Activated T-cell treated with anti-CD3 and anti-CD28 coated beads, Interleukin-2, amount 50 U/mL, for 4 hours (primary cell): ENCODE measurements around the gene CAB39L. TPM values are rescaled to one million over a fixed set of nuclear protein-coding genes. Genes with fewer than 3 reads are reported as not detected.

Experiments used
- ATAC-seq, 2 donors: fragments of 200-7000 bp; cut with Tn5 transposase; one replicate each; pipeline ENCODE4 v1.10.0; 2021
- DNase-seq: peaks from one replicate; pipeline ENCODE4 v3.0.0-alpha.2; 2020
- H3K27me3 Mint-ChIP-seq: one replicate; pipeline ENCODE4 v1.8.0; 2021; ENCODE audit warnings: low read depth, mixed read lengths
- H3K36me3 Mint-ChIP-seq: one replicate; pipeline ENCODE4 v1.8.0; 2022; ENCODE audit warnings: mixed read lengths; ENCODE audit not compliant: insufficient read depth
- H3K4me1 Mint-ChIP-seq: one replicate; pipeline ENCODE4 v1.8.0; 2021; ENCODE audit warnings: low read depth, mixed read lengths
- H3K4me3 Mint-ChIP-seq: one replicate; pipeline ENCODE4 v1.8.0; 2021; ENCODE audit warnings: mild to moderate bottlenecking, moderate library complexity, mixed read lengths
- H3K9me3 Mint-ChIP-seq: one replicate; pipeline ENCODE4 v1.8.0; 2021; ENCODE audit warnings: mixed read lengths
- total RNA-seq, 3 donors: library from RNA; stranded (reverse); gene quantifications; one replicate each; pipeline ENCODE4 v1.2.1, GENCODE V29; 2021

Gene CAB39L
- total RNA-seq, 3 donors from 2014 or later = 3.0 to 3.3 (median 3.2) TPM

- Mint-ChIP-seq H3K27me3 (no peaks in the 10 kb centered on the region), H3K9me3 (no peaks in the 10 kb centered on the region), H3K36me3 (peaks cover 8% of the 10 kb centered on the region), H3K4me1 (no peaks in the 10 kb centered on the region), H3K4me3 (no peak overlapping the region)
- DNase-seq = no peak
- no peak for ATAC-seq
Measured at GRCh38 chr13:49424011-49424560, 19.8 kb downstream of the CAB39L start.

DNA sequence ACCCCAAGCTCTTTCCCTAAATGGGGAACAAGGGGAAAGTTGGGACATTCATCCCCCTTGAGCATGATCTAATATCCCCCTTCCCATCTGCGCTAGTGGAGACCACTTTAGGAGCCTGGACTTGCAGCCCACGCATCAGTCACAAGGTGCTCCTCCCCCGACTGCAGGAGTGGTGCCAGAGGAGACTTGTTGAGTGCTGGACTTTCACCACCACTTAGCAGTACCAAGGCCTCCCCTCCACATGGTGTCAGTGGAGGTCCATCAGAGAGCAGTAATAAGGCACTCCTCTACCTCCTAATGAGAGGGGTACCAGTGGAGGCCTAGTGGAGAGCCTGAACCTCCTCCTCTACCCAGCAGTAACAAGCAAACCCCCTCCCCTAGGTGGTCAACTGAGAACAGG, 22.5 kb downstream of the CAB39L start:
- ATAC-seq (peak; percentile 48 to 50), DNase-seq (peak; percentile 11)
- no peaks in the 10 kb centered on the region for H3K9me3 Mint-ChIP-seq
- no peaks in the 10 kb centered on the region for H3K4me1 Mint-ChIP-seq
- peaks cover 2% of the 10 kb centered on the region for H3K27me3 Mint-ChIP-seq
- H3K4me3 Mint-ChIP-seq = no peak overlapping the region
- H3K36me3 Mint-ChIP-seq = peaks cover 2% of the 10 kb centered on the region

- no peak for DNase-seq
- Mint-ChIP-seq H3K4me1 (no peaks in the 10 kb centered on the region), H3K27me3 (peaks cover 2% of the 10 kb centered on the region), H3K4me3 (no peak overlapping the region), H3K9me3 (no peaks in the 10 kb centered on the region), H3K36me3 (peaks cover 2% of the 10 kb centered on the region)
- ATAC-seq = no peak
Measured at GRCh38 chr13:49419276-49419675, 24.6 kb downstream of the CAB39L start.

DNA sequence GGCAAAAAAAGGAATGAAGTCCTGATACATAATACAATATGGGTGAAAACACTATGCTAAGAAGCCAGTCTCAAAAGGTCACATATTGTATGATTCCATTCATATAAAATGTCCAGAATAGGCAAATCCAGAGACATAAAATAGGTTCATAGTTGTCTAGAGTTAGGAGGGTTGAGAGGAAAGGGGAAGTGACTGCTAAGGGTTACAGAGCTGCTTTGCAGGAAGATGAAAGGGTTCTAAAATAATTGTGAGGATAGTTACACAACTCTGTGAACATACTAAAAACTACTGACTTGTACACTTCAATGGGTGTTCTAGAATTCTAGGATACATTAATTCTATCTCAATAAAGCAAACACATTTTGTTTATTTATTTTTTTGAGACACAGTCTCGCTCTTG, 25.7 kb downstream of the CAB39L start:
- no peak overlapping the region for H3K4me3 Mint-ChIP-seq
- DNase-seq = no peak

DNA sequence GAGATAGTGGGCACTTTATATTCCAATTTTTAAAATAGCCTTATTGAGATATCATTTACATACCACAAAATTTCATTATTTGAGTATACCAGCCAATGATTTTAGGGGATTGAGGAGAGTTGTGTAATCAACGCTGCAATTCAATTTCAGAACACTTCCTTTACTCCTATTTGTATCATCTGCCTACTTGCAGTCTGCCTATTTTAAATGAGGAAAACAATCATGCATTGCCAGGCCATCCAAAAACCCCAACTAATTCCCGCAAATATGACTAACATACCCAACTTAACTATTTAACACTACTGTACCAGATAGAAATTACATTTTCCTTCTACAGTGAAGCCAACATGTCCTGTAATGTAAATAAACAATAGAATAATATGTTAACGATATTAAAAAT, 26.7 kb downstream of the CAB39L start:
- H3K27me3 Mint-ChIP-seq = peaks cover 2% of the 10 kb centered on the region
- H3K4me3 Mint-ChIP-seq = no peak overlapping the region
- no peaks in the 10 kb centered on the region for H3K9me3 Mint-ChIP-seq

More for the DNA sequence above, 25.7 kb downstream of the CAB39L start:
- H3K4me1 Mint-ChIP-seq = no peaks in the 10 kb centered on the region
- no peak for ATAC-seq
- peaks cover 2% of the 10 kb centered on the region for H3K27me3 Mint-ChIP-seq
- no peaks in the 10 kb centered on the region for H3K9me3 Mint-ChIP-seq
- H3K36me3 Mint-ChIP-seq = peaks cover 2% of the 10 kb centered on the region

DNA sequence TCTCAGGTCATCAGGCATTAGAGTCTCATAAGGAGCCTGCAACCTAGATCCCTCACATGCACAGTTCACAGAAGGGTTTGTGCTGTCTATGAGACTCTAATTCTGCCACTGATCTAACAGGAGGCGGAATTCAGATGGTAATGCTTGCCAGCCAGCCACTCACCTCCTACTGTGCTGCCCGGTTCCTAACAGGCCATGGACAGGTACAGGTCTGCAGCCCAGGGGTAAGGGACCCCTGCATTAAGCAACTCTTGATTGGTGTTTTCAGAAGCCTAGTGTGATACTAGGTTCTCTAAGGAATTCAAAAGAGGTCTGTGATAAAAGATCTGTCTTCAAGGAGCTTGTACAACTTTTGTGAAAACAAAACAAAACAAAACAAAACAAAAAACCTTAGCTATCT, 31.1 kb downstream of the CAB39L start:
- no peaks in the 10 kb centered on the region for H3K27me3 Mint-ChIP-seq
- DNase-seq = no peak
- no peaks in the 10 kb centered on the region for H3K4me1 Mint-ChIP-seq
- no peak overlapping the region for H3K4me3 Mint-ChIP-seq
- H3K36me3 Mint-ChIP-seq = no peaks in the 10 kb centered on the region
- ATAC-seq = no peak
- H3K9me3 Mint-ChIP-seq = no peaks in the 10 kb centered on the region

More for the DNA sequence above, 26.7 kb downstream of the CAB39L start:
- Mint-ChIP-seq H3K4me1 (no peaks in the 10 kb centered on the region), H3K36me3 (peaks cover 2% of the 10 kb centered on the region)
- DNase-seq = no peak
- ATAC-seq = no peak

DNA sequence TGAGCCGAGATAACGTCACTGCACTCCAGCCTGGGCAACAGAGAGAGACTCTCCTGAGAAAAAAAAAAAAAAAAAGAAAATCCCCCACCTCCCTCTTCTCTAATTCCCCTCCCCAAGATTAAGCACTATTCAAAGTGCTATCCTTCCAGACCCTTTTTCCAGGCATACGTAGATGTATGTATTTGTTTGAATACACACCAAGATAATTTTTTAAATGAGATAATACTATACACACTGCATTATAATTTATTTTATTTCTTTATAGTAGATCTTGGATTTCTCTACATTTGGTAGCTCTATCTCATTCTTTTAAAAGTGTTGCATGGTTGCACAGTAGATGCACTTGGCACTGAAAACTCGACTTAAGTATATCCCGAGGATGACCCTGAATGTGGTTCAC, 32.5 kb downstream of the CAB39L start:
- no peak for DNase-seq
- Mint-ChIP-seq H3K36me3 (no peaks in the 10 kb centered on the region), H3K4me1 (no peaks in the 10 kb centered on the region)

GRCh38 chr13:49410477-49410876, 33.4 kb downstream of the CAB39L start:
- H3K4me1 Mint-ChIP-seq = no peaks in the 10 kb centered on the region
- H3K36me3 Mint-ChIP-seq = peaks cover under 1% of the 10 kb centered on the region
- DNase-seq (no peak), ATAC-seq (no peak)
- H3K27me3 Mint-ChIP-seq = no peaks in the 10 kb centered on the region
- H3K4me3 Mint-ChIP-seq = no peak overlapping the region
- peaks cover 3% of the 10 kb centered on the region for H3K9me3 Mint-ChIP-seq

More for the DNA sequence above, 32.5 kb downstream of the CAB39L start:
- no peak for ATAC-seq
- Mint-ChIP-seq H3K9me3 (no peaks in the 10 kb centered on the region), H3K27me3 (no peaks in the 10 kb centered on the region), H3K4me3 (no peak overlapping the region)

GRCh38 chr13:49410006-49410405, 33.9 kb downstream of the CAB39L start:
- no peaks in the 10 kb centered on the region for H3K27me3 Mint-ChIP-seq
- no peak for DNase-seq
- H3K9me3 Mint-ChIP-seq = peaks cover 8% of the 10 kb centered on the region
- no peak overlapping the region for H3K4me3 Mint-ChIP-seq
- no peak for ATAC-seq
- H3K4me1 Mint-ChIP-seq = no peaks in the 10 kb centered on the region
- peaks cover 4% of the 10 kb centered on the region for H3K36me3 Mint-ChIP-seq

GRCh38 chr13:49409008-49409407, 34.9 kb downstream of the CAB39L start:
- peaks cover 13% of the 10 kb centered on the region for H3K36me3 Mint-ChIP-seq
- no peaks in the 10 kb centered on the region for H3K4me1 Mint-ChIP-seq
- DNase-seq = no peak
- no peak overlapping the region for H3K4me3 Mint-ChIP-seq
- no peaks in the 10 kb centered on the region for H3K27me3 Mint-ChIP-seq
- H3K9me3 Mint-ChIP-seq = peaks cover 18% of the 10 kb centered on the region
- ATAC-seq = no peak

- Mint-ChIP-seq H3K9me3 (peaks cover 22% of the 10 kb centered on the region), H3K4me1 (no peaks in the 10 kb centered on the region), H3K4me3 (no peak overlapping the region), H3K36me3 (peaks cover 16% of the 10 kb centered on the region), H3K27me3 (no peaks in the 10 kb centered on the region)
- ATAC-seq (no peak), DNase-seq (no peak)
Measured at GRCh38 chr13:49407936-49408335, 35.9 kb downstream of the CAB39L start.

- H3K36me3 Mint-ChIP-seq = peaks cover 16% of the 10 kb centered on the region
- no peak for ATAC-seq
- no peaks in the 10 kb centered on the region for H3K4me1 Mint-ChIP-seq
- no peaks in the 10 kb centered on the region for H3K27me3 Mint-ChIP-seq
- no peak for DNase-seq
- no peak overlapping the region for H3K4me3 Mint-ChIP-seq
- peaks cover 22% of the 10 kb centered on the region for H3K9me3 Mint-ChIP-seq
Measured at GRCh38 chr13:49407068-49407467, 36.8 kb downstream of the CAB39L start.

DNA sequence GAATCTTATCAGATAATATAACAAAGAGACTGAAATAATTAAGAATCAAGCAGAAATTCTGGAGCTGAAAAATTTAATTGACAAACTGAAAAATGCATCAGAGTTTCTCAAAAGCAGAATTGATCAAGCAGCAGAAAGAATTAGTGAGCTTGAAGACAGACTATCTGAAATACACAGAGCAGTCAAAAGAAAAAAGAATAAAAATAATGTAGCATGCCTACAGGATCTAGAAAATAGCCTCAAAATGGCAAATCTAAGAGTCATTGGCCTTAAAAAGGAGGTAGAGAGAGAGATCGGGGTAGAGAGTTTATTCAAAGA, 39.2 kb downstream of the CAB39L start:
- Mint-ChIP-seq H3K27me3 (no peaks in the 10 kb centered on the region), H3K36me3 (peaks cover 20% of the 10 kb centered on the region), H3K4me3 (no peak overlapping the region), H3K4me1 (no peaks in the 10 kb centered on the region), H3K9me3 (peaks cover 22% of the 10 kb centered on the region)
- DNase-seq (no peak), ATAC-seq (no peak)

- ATAC-seq = no peak
- Mint-ChIP-seq H3K4me3 (no peak overlapping the region), H3K9me3 (peaks cover 22% of the 10 kb centered on the region), H3K36me3 (peaks cover 20% of the 10 kb centered on the region), H3K4me1 (no peaks in the 10 kb centered on the region), H3K27me3 (no peaks in the 10 kb centered on the region)
- no peak for DNase-seq
Measured at GRCh38 chr13:49403996-49404702, 39.7 kb downstream of the CAB39L start.
